Lower leg skin (tissue), 4 donors: ENCODE results near the gene DNAJC18. TPM values are rescaled to one million over a fixed set of nuclear protein-coding genes. Genes with fewer than 3 reads are reported as not detected.

Experiments
- DNase-seq, 2 donors: peaks; one replicate each; pipeline ENCODE4 v3.0.0-alpha.2; 2019; ENCODE audit warnings: low spot score in 2 of 2
- H3K4me3 ChIP-seq: fragments of 200-600 bp; sonication (generic); 2 replicates; pipeline ENCODE4 v1.5.1; 2017; ENCODE audit warnings: mild to moderate bottlenecking, low read depth; ENCODE audit not compliant: poor library complexity, severe bottlenecking
- CTCF ChIP-seq, 3 donors: fragments of 450-650 bp; IDR thresholded peaks; one replicate each; pipeline ENCODE4 v1.5.1; 2016; ENCODE audit warnings: antibody characterized with exemption in 3 of 3, mild to moderate bottlenecking in 3 of 3, moderate library complexity in 2 of 3
- POLR2A ChIP-seq, 2 donors: fragments of 450-650 bp; IDR thresholded peaks; one replicate each; pipeline ENCODE4 v1.6.1; 2016 to 2017; ENCODE audit warnings: antibody characterized with exemption in 2 of 2, mild to moderate bottlenecking in 1 of 2, moderate library complexity in 1 of 2
- WGBS, 2 donors: methylation state at CpG; one replicate each; pipeline ENCODE4 v1.1.5; 2018; 5-methylcytosine and 5-hydroxymethylcytosine counted together
- intact Hi-C: fragments of 100-400 bp; cut with DNase I; formaldehyde crosslinking; loops from one replicate; pipeline ENCODE4 v1.15.0; 2023; ENCODE audit warnings: low total_unique reads
- total RNA-seq, 4 donors: library from RNA; depleted of rRNA; stranded (reverse); fragments of >200 nt; gene quantifications; one replicate each; pipeline ENCODE4 v1.1.0, GENCODE V29; 2016

Gene DNAJC18
- total RNA-seq, 4 donors from 2014 or later = 1.6 to 5.9 (median 3.5) TPM

GRCh38 chr5:139461698-139462097 lies 22.4 kb upstream of the DNAJC18 start:
- TF ChIP-seq POLR2A (IDR thresholded peaks at IDR 0.05) (no peak), CTCF (IDR thresholded peaks at IDR 0.05) (no peak)
- intact Hi-C loops = no loop called here
- no peak overlapping the region for H3K4me3 ChIP-seq
- no peak for DNase-seq
- 87 to 90% methylated on average over 5 of the region's 5 CpGs for WGBS, 2 donors

GRCh38 chr5:139461176-139461575 lies 21.9 kb upstream of the DNAJC18 start:
- intact Hi-C loops = no loop called here
- TF ChIP-seq CTCF (IDR thresholded peaks at IDR 0.05) (no peak), POLR2A (IDR thresholded peaks at IDR 0.05) (no peak)
- no peak for DNase-seq
- whole genome bisulfite sequencing, 2 donors = 77 to 90% methylated on average over 7 of the region's 7 CpGs
- no peak overlapping the region for H3K4me3 ChIP-seq

- TF ChIP-seq POLR2A (IDR thresholded peaks at IDR 0.05) (no peak), CTCF (IDR thresholded peaks at IDR 0.05) (no peak)
- H3K4me3 ChIP-seq = no peak overlapping the region
- DNase-seq = no peak
- 67 to 88% methylated on average over 1 of the region's 1 CpG for WGBS, 2 donors
- intact Hi-C loops = no loop called here
Measured at GRCh38 chr5:139460455-139460854, 21.1 kb upstream of the DNAJC18 start.

GRCh38 chr5:139459451-139459934 lies 20.2 kb upstream of the DNAJC18 start:
- no peak for TF ChIP-seq POLR2A (IDR thresholded peaks at IDR 0.05)
- TF ChIP-seq CTCF (IDR thresholded peaks at IDR 0.05) = no peak
- WGBS, 2 donors = 78 to 81% methylated on average over 8 of the region's 8 CpGs
- intact Hi-C loops = no loop called here
- H3K4me3 ChIP-seq = no peak overlapping the region
- DNase-seq = no peak

- TF ChIP-seq CTCF (IDR thresholded peaks at IDR 0.05) (no peak), POLR2A (IDR thresholded peaks at IDR 0.05) (no peak)
- intact Hi-C loops = no loop called here
- no peak for DNase-seq
- H3K4me3 ChIP-seq = no peak overlapping the region
- 60 to 66% methylated on average over 8 of the region's 8 CpGs for WGBS, 2 donors
Measured at GRCh38 chr5:139458580-139459407, 19.5 kb upstream of the DNAJC18 start.
